Spleen (tissue), 11 donors: ENCODE measurements around the gene ADGRD1. TPM values are rescaled to one million over a fixed set of nuclear protein-coding genes. Genes with fewer than 3 reads are reported as not detected.
A peak's percentile ranks its signal among the peaks of the same experiment; 100 is the strongest.

Experiments used
- DNase-seq: peaks from one replicate; pipeline ENCODE4 v3.0.0-alpha.2; 2020
- H3K27ac ChIP-seq, 8 donors: fragments of 200-600 bp; sonication (generic) in 7 of 8; 1 replicate in 4 of 8; 2 replicates in 4 of 8; pipeline versions ENCODE4 v1.5.0 to v1.8.0; 2016 to 2021; ENCODE audit warnings: inconsistent platforms in 4 of 8, mild to moderate bottlenecking in 4 of 8, moderate library complexity in 1 of 8
- H3K27me3 ChIP-seq, 7 donors: fragments of 200-600 bp; sonication (generic) in 6 of 7; replicated peaks in 1 of 7; 1 replicate in 4 of 7; 2 replicates in 3 of 7; pipeline versions ENCODE4 v1.5.0 to v1.8.0; 2016 to 2021; ENCODE audit warnings: inconsistent platforms in 3 of 7, mild to moderate bottlenecking in 1 of 7
- H3K36me3 ChIP-seq, 6 donors: fragments of 200-600 bp; sonication (generic) in 5 of 6; 1 replicate in 4 of 6; 2 replicates in 2 of 6; pipeline versions ENCODE4 v1.5.0 to v1.8.0; 2016 to 2021; ENCODE audit warnings: inconsistent platforms in 2 of 6
- H3K4me1 ChIP-seq, 6 donors: fragments of 200-600 bp; sonication (generic) in 5 of 6; 1 replicate in 3 of 6; 2 replicates in 3 of 6; pipeline versions ENCODE4 v1.5.0 to v1.8.0; 2016 to 2021; ENCODE audit warnings: inconsistent platforms in 3 of 6
- H3K4me3 ChIP-seq, 8 donors: fragments of 200-600 bp; sonication (generic) in 7 of 8; 1 replicate in 4 of 8; 2 replicates in 4 of 8; pipeline versions ENCODE4 v1.5.0 to v1.8.0; 2016 to 2021; ENCODE audit warnings: inconsistent platforms in 4 of 8, mild to moderate bottlenecking in 4 of 8, moderate library complexity in 2 of 8
- H3K9me3 ChIP-seq, 8 donors: fragments of 200-600 bp; sonication (generic) in 7 of 8; 1 replicate in 4 of 8; 2 replicates in 4 of 8; pipeline versions ENCODE4 v1.5.0 to v1.8.0; 2016 to 2021; ENCODE audit warnings: inconsistent platforms in 4 of 8
- CTCF ChIP-seq, 11 experiments: fragments of 200-600 bp in 7 of 11; fragments of 450-650 bp in 4 of 11; sonication (generic) in 4 of 11; IDR thresholded peaks in 8 of 11; conservative IDR thresholded peaks in 3 of 11; 1 replicate in 7 of 11; 2 replicates in 4 of 11; pipeline versions ENCODE4 v1.4.0 to v1.8.0; 2016 to 2021; ENCODE audit warnings: antibody characterized with exemption in 11 of 11, inconsistent platforms in 4 of 11, mild to moderate bottlenecking in 1 of 11
- POLR2A ChIP-seq, 3 donors: fragments of 450-650 bp; IDR thresholded peaks; one replicate each; pipeline ENCODE4 v1.5.1; 2017; ENCODE audit warnings: antibody characterized with exemption in 3 of 3, mild to moderate bottlenecking in 1 of 3
- POLR2AphosphoS5 ChIP-seq, 3 donors: sonication (generic); formaldehyde crosslinking; IDR thresholded peaks; one replicate each; pipeline ENCODE4 v1.5.1; 2017; ENCODE audit warnings: antibody characterized with exemption in 3 of 3
- WGBS, 5 donors: extraction: QIAGEN DNeasy Blood & Tissue Kit in 3 of 5; methylation state at CpG; one replicate each; pipeline versions ENCODE4 v1.1.5 to v1.1.7; 2013 to 2018; 5-methylcytosine and 5-hydroxymethylcytosine counted together
- intact Hi-C: fragments of 100-400 bp; cut with DNase I; formaldehyde crosslinking; loops from one replicate; pipeline ENCODE4 v1.15.0; 2023; ENCODE audit warnings: low total_unique reads
- polyA plus RNA-seq, 3 donors: library from polyadenylated mRNA; stranded (reverse); fragments of 200-250 nt; gene quantifications; one replicate each; pipeline ENCODE4 v1.2.1, GENCODE V29; 2013
- total RNA-seq, 7 donors: library from RNA; depleted of rRNA in 3 of 7; stranded (reverse); fragments of >200 nt in 3 of 7; fragmentation: NEBNext Ultra II Directional in 4 of 7; extraction: Animal tissue kit (Norgen Biotek cat#: 25700) in 4 of 7; gene quantifications; one replicate each; pipeline versions ENCODE4 v1.1.0 to v1.2.1, GENCODE V29; 2016 to 2021
- donor health status: healthy with polysubstance abuse.
- donor health status: DM: no; HTN: no; CAD: no; lungs with moderate emphysema.
- donor health status: DM: no; HTN: no; CAD: no.
- donor health status: Bipolar disorder and iron deficiency.
- donor health status: healthy.
- donor health status: DM: no; HTN: no; CAD: no.
- donor health status: DM: yes; HTN: yes; CAD: no.

The ADGRD1 gene
- total and polyA plus RNA-seq, 10 donors, result 0.89 to 9.7 (median 4.8) TPM

GRCh38 chr12:131006036-131006735 lies 52.5 kb downstream of the ADGRD1 start:
- Histone ChIP-seq H3K36me3 (no peaks in the 10 kb centered on the region), H3K27me3 (peaks cover 0 to 38% (median 0%) of the 10 kb centered on the region in 7 donors), H3K27ac (no peak overlapping the region), H3K9me3 (no peaks in the 10 kb centered on the region), H3K4me1 (peaks cover 0 to 8% (median 0%) of the 10 kb centered on the region in 6 donors), H3K4me3 (no peak overlapping the region)
- intact Hi-C loops, result no loop called here
- TF ChIP-seq POLR2A (IDR thresholded peaks at IDR 0.05), result no peak
- TF ChIP-seq CTCF (IDR thresholded peaks at IDR 0.05 in 8 of 11, conservative IDR thresholded peaks at IDR 0.05 in 3 of 11), result no peak
- no peak for TF ChIP-seq POLR2AphosphoS5 (IDR thresholded peaks at IDR 0.05)
- peak; percentile 68 for DNase-seq
- 65 to 78% (median 77%) methylated on average over 15 to 21 of the region's 21 CpGs for WGBS, 5 donors

GRCh38 chr12:131007031-131007739 lies 53.5 kb downstream of the ADGRD1 start:
- peak; percentile 63 for DNase-seq

GRCh38 chr12:131007740-131008117 lies 54.0 kb downstream of the ADGRD1 start:
- Histone ChIP-seq H3K27ac (no peak overlapping the region), H3K9me3 (no peaks in the 10 kb centered on the region), H3K4me1 (peaks cover 0 to 8% (median 0%) of the 10 kb centered on the region in 6 donors), H3K4me3 (no peak overlapping the region), H3K36me3 (no peaks in the 10 kb centered on the region), H3K27me3 (peaks cover 0 to 38% (median 0%) of the 10 kb centered on the region in 7 donors)
- TF ChIP-seq CTCF (IDR thresholded peaks at IDR 0.05 in 8 of 11, conservative IDR thresholded peaks at IDR 0.05 in 3 of 11) (no peak), POLR2AphosphoS5 (IDR thresholded peaks at IDR 0.05) (no peak), POLR2A (IDR thresholded peaks at IDR 0.05) (no peak)
- intact Hi-C loops, result no loop called here
- DNase-seq, result no peak
- WGBS, 5 donors, result 77 to 87% (median 84%) methylated on average over 3 of the region's 3 CpGs

More at GRCh38 chr12:131007031-131007739, 53.5 kb downstream of the ADGRD1 start:
- H3K27me3 ChIP-seq, result peaks cover 0 to 38% (median 0%) of the 10 kb centered on the region in 7 donors
- peaks cover 0 to 8% (median 0%) of the 10 kb centered on the region in 6 donors for H3K4me1 ChIP-seq
- TF ChIP-seq POLR2A (IDR thresholded peaks at IDR 0.05) (no peak), CTCF (IDR thresholded peaks at IDR 0.05 in 8 of 11, conservative IDR thresholded peaks at IDR 0.05 in 3 of 11) (no peak), POLR2AphosphoS5 (IDR thresholded peaks at IDR 0.05) (no peak)
- no peak overlapping the region for H3K27ac ChIP-seq
- no peak overlapping the region for H3K4me3 ChIP-seq
- H3K36me3 ChIP-seq, result no peaks in the 10 kb centered on the region
- 63 to 84% (median 67%) methylated on average over 14 to 20 of the region's 20 CpGs for WGBS, 5 donors
- intact Hi-C loops, result no loop called here
- no peaks in the 10 kb centered on the region for H3K9me3 ChIP-seq
